HepG2 (cell line): ENCODE measurements around the gene ATP1B2. TPM values are rescaled to one million over a fixed set of nuclear protein-coding genes. Genes with fewer than 3 reads are reported as not detected.

ENCODE experiments used
- CREBL2 ChIP-seq: sonication (generic); formaldehyde crosslinking; IDR thresholded peaks from 2 replicates; pipeline ENCODE4 v1.8.1; 2023; ENCODE audit warnings: missing genetic modification reagents, mild to moderate bottlenecking, borderline replicate concordance
- FOSL2 ChIP-seq: sonication (generic); formaldehyde crosslinking; IDR thresholded peaks from 2 replicates; pipeline ENCODE4 v1.4.0; 2020; ENCODE audit warnings: missing genetic modification reagents
- PHF21A ChIP-seq: sonication (generic); formaldehyde crosslinking; IDR thresholded peaks from 2 replicates; pipeline ENCODE4 v1.5.0; 2020; ENCODE audit warnings: mild to moderate bottlenecking, missing genetic modification reagents
- SP5 ChIP-seq: IDR thresholded peaks from 2 replicates; pipeline ENCODE4 v1.6.1; 2016; ENCODE audit warnings: low read depth, borderline replicate concordance
- TEAD3 ChIP-seq: optimal IDR thresholded peaks from 2 replicates; pipeline ENCODE3; 2016; ENCODE audit warnings: borderline replicate concordance
- ZBTB42 ChIP-seq: sonication (generic); formaldehyde crosslinking; IDR thresholded peaks from 2 replicates; pipeline ENCODE4 v1.5.0; 2020; ENCODE audit warnings: mild to moderate bottlenecking, missing genetic modification reagents
- ZBTB8A ChIP-seq: sonication (generic); formaldehyde crosslinking; IDR thresholded peaks from 2 replicates; pipeline ENCODE4 v1.4.0; 2020; ENCODE audit warnings: mild to moderate bottlenecking, low read depth, missing genetic modification reagents, borderline replicate concordance
- ZNF687 ChIP-seq: sonication (generic); formaldehyde crosslinking; IDR thresholded peaks from 2 replicates; pipeline ENCODE4 v1.5.1; 2020; ENCODE audit warnings: mild to moderate bottlenecking, missing genetic modification reagents, moderate library complexity
- ZNF788 ChIP-seq: sonication (generic); formaldehyde crosslinking; IDR thresholded peaks from 2 replicates; pipeline ENCODE4 v1.5.0; 2020; ENCODE audit warnings: mild to moderate bottlenecking, missing genetic modification reagents, borderline replicate concordance
- polyA plus RNA-seq, 8 experiments: library from polyadenylated mRNA; depleted of rRNA in 3 of 8; stranded (reverse) in 7 of 8; unstranded in 1 of 8; fragments of >200 nt; fragmentation: Illumina TruSeq in 4 of 8; extraction: Trizol in 4 of 8; gene quantifications; 2 replicates each; pipeline versions ENCODE4 v1.2.1 to v1.2.3, GENCODE V29; 2011 to 2016; ENCODE audit warnings: low read depth in 4 of 8, missing spikeins in 1 of 8, mixed read lengths in 1 of 8; ENCODE audit not compliant: insufficient read depth in 1 of 8
- total RNA-seq, 5 experiments: library from RNA; depleted of rRNA; stranded (reverse); fragments of >200 nt; fragmentation: Illumina TruSeq; extraction: Trizol; gene quantifications; 2 replicates each; pipeline ENCODE4 v1.2.3, GENCODE V29; 2016; ENCODE audit warnings: low read depth in 1 of 5
- TF ChIP-seq, protein P1 (sequence below): sonication (generic); formaldehyde crosslinking; IDR thresholded peaks from 2 replicates; pipeline ENCODE4 v1.8.0; 2022; ENCODE audit warnings: mild to moderate bottlenecking, missing genetic modification reagents
- TF ChIP-seq, protein P2 (sequence below): IDR thresholded peaks from 2 replicates; pipeline ENCODE4 v1.6.1; 2016; ENCODE audit warnings: missing compliant biosample characterization, missing genetic modification reagents, borderline replicate concordance
- TF ChIP-seq, protein P3 (sequence below): conservative IDR thresholded peaks from 2 replicates; pipeline ENCODE4 v1.6.1; 2018; ENCODE audit warnings: missing genetic modification reagents
- TF ChIP-seq, protein P4 (sequence below): sonication (generic); formaldehyde crosslinking; IDR thresholded peaks from 2 replicates; pipeline ENCODE4 v1.4.0; 2020; ENCODE audit warnings: missing genetic modification reagents, borderline replicate concordance

Gene ATP1B2
- total and polyA plus RNA-seq, 2 of the 13 experiments (the other 11 are each of a cell fraction or from before 2014, with no cell fraction given): not detected

DNA sequence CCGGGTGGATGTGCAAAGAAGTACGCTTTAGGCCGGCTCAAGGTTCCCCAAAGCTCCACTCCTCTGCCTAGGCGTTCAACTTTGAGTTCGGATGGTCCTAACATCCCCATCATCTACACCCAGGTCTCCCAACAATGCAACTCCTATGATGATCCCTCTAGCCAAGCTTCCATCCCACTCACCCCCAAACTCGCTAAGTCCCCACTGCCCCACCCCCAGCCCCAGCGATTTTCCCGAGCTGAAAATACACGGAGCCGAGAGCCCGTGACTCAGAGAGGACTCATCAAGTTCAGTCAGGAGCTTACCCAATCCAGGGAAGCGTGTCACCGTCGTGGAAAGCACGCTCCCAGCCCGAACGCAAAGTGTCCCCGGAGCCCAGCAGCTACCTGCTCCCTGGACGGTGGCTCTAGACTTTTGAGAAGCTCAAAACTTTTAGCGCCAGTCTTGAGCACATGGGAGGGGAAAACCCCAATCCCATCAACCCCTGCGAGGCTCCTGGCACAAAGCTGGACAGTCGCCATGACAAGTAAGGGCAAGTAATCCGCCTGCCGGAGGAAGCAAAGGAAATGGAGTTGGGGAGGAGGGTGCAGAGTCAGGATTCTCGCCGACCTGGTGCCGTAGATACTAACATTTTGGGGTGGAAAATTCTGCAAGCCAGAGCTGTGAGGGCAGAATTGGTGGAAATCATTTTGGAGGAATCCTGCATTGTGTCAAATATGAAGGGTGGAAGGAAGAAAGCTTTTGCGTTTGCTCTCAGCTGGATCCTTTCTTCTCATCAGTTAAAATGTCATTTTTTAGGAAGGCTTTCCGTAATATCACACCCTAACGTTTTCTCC, 36.6 kb downstream of the ATP1B2 start, which contains the start of gene TP53 (continued):
- TF ChIP-seq, protein P1, sequence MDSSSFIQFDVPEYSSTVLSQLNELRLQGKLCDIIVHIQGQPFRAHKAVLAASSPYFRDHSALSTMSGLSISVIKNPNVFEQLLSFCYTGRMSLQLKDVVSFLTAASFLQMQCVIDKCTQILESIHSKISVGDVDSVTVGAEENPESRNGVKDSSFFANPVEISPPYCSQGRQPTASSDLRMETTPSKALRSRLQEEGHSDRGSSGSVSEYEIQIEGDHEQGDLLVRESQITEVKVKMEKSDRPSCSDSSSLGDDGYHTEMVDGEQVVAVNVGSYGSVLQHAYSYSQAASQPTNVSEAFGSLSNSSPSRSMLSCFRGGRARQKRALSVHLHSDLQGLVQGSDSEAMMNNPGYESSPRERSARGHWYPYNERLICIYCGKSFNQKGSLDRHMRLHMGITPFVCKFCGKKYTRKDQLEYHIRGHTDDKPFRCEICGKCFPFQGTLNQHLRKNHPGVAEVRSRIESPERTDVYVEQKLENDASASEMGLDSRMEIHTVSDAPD (CRISPR knock-in tag): no peak
- TF ChIP-seq ZBTB8A (CRISPR knock-in tag) (no peak), TEAD3 (CRISPR knock-in tag) (no peak), PHF21A (CRISPR knock-in tag) (peak; percentile 42; the same call in 1 of the 2 replicates), ZBTB42 (CRISPR knock-in tag) (no peak), ZNF788 (CRISPR knock-in tag) (0 out of 2 replicates have a peak, but pooled peaks have one; percentile 49), FOSL2 (CRISPR knock-in tag) (peak; percentile 56), ZNF687 (CRISPR knock-in tag) (peak; percentile 69), CREBL2 (CRISPR knock-in tag) (no peak), SP5 (CRISPR knock-in tag) (0 out of 2 replicates have a peak, but pooled peaks have one; percentile 30)
- TF ChIP-seq, protein P2, sequence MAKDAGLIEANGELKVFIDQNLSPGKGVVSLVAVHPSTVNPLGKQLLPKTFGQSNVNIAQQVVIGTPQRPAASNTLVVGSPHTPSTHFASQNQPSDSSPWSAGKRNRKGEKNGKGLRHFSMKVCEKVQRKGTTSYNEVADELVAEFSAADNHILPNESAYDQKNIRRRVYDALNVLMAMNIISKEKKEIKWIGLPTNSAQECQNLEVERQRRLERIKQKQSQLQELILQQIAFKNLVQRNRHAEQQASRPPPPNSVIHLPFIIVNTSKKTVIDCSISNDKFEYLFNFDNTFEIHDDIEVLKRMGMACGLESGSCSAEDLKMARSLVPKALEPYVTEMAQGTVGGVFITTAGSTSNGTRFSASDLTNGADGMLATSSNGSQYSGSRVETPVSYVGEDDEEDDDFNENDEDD (CRISPR knock-in tag): peak; percentile 81
- TF ChIP-seq, protein P3, sequence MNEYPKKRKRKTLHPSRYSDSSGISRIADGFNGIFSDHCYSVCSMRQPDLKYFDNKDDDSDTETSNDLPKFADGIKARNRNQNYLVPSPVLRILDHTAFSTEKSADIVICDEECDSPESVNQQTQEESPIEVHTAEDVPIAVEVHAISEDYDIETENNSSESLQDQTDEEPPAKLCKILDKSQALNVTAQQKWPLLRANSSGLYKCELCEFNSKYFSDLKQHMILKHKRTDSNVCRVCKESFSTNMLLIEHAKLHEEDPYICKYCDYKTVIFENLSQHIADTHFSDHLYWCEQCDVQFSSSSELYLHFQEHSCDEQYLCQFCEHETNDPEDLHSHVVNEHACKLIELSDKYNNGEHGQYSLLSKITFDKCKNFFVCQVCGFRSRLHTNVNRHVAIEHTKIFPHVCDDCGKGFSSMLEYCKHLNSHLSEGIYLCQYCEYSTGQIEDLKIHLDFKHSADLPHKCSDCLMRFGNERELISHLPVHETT: no peak
- TF ChIP-seq, protein P4, sequence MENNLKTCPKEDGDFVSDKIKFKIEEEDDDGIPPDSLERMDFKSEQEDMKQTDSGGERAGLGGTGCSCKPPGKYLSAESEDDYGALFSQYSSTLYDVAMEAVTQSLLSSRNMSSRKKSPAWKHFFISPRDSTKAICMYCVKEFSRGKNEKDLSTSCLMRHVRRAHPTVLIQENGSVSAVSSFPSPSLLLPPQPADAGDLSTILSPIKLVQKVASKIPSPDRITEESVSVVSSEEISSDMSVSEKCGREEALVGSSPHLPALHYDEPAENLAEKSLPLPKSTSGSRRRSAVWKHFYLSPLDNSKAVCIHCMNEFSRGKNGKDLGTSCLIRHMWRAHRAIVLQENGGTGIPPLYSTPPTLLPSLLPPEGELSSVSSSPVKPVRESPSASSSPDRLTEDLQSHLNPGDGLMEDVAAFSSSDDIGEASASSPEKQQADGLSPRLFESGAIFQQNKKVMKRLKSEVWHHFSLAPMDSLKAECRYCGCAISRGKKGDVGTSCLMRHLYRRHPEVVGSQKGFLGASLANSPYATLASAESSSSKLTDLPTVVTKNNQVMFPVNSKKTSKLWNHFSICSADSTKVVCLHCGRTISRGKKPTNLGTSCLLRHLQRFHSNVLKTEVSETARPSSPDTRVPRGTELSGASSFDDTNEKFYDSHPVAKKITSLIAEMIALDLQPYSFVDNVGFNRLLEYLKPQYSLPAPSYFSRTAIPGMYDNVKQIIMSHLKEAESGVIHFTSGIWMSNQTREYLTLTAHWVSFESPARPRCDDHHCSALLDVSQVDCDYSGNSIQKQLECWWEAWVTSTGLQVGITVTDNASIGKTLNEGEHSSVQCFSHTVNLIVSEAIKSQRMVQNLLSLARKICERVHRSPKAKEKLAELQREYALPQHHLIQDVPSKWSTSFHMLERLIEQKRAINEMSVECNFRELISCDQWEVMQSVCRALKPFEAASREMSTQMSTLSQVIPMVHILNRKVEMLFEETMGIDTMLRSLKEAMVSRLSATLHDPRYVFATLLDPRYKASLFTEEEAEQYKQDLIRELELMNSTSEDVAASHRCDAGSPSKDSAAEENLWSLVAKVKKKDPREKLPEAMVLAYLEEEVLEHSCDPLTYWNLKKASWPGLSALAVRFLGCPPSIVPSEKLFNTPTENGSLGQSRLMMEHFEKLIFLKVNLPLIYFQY: no peak
